Measurements from ENCODE around the gene GLTPD2. TPM values are rescaled to one million over a fixed set of nuclear protein-coding genes. Genes with fewer than 3 reads are reported as not detected.

Gene GLTPD2
- total RNA-seq, 6 experiments from 2014 or later, result 20.6 to 97.4 (median 60.9) TPM

DNA sequence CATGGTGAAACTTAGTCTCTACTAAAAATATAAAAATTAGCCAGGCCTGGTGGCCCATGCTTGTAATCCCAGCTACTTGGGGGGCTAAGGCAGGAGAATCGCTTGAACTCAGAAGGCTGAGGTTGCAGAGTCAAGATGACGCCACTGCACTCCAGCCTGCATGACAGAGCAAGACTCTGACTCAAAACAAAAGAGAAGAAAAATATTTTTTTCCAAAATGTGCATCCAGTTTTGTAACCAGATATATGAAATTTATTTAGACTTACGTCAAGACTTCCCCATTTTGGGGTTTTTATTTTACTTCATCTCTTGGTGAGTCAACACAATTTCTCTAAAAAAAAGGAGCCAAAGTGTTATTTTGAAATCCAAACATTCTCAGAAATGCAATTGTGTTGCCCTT is 22.6 kb upstream of the GLTPD2 start:
- 64% methylated on average over 3 of the region's 3 CpGs for WGBS (ENCODE audit: insufficient coverage, low coverage, low lambda C conversion rate, missing lambda C conversion rate)
- intact Hi-C loops (cut with DNase I), result no loop called here
- DNase-seq, result peak in 1 of 3 donors; percentile 37

DNA sequence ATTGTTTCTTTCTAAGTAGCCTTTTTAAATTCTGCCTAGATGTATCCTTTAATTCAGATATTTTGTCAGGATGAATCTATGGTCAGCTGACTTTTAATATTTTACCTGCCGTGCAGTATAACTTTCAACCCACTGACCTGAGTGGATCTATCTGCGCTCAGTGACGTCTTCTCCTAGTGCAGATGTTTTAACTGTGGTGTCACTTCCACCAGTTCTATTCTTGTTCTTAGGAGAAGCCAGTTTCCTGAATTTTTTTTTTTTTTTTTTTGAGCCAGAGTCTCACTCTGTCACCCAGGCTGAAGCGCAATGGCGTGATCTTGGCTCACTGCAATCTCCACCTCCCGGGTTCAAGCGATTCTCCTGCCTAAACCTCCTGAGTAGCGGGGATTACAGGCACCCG is 22.0 kb upstream of the GLTPD2 start:
- ATAC-seq, result peak in 3 of 4 donors; percentile 7 to 16 (median 8)
- Histone ChIP-seq H3K36me3 (no peaks in the 10 kb centered on the region), H3K9me3 (no peaks in the 10 kb centered on the region), H3K27ac (peak overlapping the region in 1 of 3 donors; percentile 28), H3K27me3 (no peaks in the 10 kb centered on the region), H3K4me1 (peaks cover 0 to 6% (median 0%) of the 10 kb centered on the region in 4 donors), H3K4me3 (no peak overlapping the region)
- TF ChIP-seq, protein P1, sequence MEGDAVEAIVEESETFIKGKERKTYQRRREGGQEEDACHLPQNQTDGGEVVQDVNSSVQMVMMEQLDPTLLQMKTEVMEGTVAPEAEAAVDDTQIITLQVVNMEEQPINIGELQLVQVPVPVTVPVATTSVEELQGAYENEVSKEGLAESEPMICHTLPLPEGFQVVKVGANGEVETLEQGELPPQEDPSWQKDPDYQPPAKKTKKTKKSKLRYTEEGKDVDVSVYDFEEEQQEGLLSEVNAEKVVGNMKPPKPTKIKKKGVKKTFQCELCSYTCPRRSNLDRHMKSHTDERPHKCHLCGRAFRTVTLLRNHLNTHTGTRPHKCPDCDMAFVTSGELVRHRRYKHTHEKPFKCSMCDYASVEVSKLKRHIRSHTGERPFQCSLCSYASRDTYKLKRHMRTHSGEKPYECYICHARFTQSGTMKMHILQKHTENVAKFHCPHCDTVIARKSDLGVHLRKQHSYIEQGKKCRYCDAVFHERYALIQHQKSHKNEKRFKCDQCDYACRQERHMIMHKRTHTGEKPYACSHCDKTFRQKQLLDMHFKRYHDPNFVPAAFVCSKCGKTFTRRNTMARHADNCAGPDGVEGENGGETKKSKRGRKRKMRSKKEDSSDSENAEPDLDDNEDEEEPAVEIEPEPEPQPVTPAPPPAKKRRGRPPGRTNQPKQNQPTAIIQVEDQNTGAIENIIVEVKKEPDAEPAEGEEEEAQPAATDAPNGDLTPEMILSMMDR (IDR thresholded peaks at IDR 0.05), result no peak
- TF ChIP-seq POLR2A (IDR thresholded peaks at IDR 0.05), result no peak
- 60% methylated on average over 6 of the region's 9 CpGs for WGBS (ENCODE audit: insufficient coverage, low coverage, low lambda C conversion rate, missing lambda C conversion rate)
- intact Hi-C loops (cut with DNase I), result no loop called here
- DNase-seq, result peak in 1 of 3 donors; percentile 15

More for the DNA sequence above, 22.6 kb upstream of the GLTPD2 start:
- peak; percentile 22 to 50 (median 27) for ATAC-seq
- peak overlapping the region in 2 of 3 donors; percentile 47 to 57 for H3K27ac ChIP-seq
- H3K36me3 ChIP-seq, result no peaks in the 10 kb centered on the region
- H3K4me1 ChIP-seq, result peaks cover 0 to 1% (median 0%) of the 10 kb centered on the region in 4 donors
- H3K9me3 ChIP-seq, result no peaks in the 10 kb centered on the region
- TF ChIP-seq, protein P1 (IDR thresholded peaks at IDR 0.05), result no peak
- TF ChIP-seq POLR2A (IDR thresholded peaks at IDR 0.05), result no peak
- H3K4me3 ChIP-seq, result no peak overlapping the region
- H3K27me3 ChIP-seq, result no peaks in the 10 kb centered on the region

DNA sequence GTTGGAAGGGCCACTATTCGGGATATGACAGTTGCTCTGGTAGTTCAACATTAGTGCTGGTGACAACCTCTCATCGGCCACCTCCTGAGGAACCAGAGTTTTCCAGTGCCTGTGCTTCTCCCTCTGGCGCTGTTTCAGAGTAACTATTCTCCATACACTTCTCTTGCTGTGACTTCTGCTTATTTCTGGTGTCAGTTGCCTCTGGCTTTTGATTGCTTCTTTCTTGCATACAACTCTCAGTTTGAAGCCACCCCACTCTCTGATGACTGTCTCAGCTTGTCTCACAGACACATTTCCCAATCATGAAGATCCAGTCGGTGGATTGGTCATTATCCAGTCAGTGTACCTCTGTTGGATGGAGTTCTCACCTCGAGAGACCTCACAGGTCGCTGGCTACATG is 20.5 kb upstream of the GLTPD2 start:
- DNase-seq (no peak), ATAC-seq (peak in 1 of 4 donors; percentile 8)
- no peak for TF ChIP-seq POLR2A (IDR thresholded peaks at IDR 0.05)
- TF ChIP-seq, protein P1 (IDR thresholded peaks at IDR 0.05), result no peak
- peaks cover 0 to 16% (median 0%) of the 10 kb centered on the region in 4 donors for H3K4me1 ChIP-seq
- intact Hi-C loops (cut with DNase I), result no loop called here
- H3K36me3 ChIP-seq, result no peaks in the 10 kb centered on the region
- no peaks in the 10 kb centered on the region for H3K9me3 ChIP-seq
- no peak overlapping the region for H3K4me3 ChIP-seq
- peak overlapping the region in 1 of 3 donors; percentile 8 for H3K27ac ChIP-seq
- 65% methylated on average over 4 of the region's 6 CpGs for WGBS (ENCODE audit: insufficient coverage, low coverage, low lambda C conversion rate, missing lambda C conversion rate)
- H3K27me3 ChIP-seq, result no peaks in the 10 kb centered on the region

DNA sequence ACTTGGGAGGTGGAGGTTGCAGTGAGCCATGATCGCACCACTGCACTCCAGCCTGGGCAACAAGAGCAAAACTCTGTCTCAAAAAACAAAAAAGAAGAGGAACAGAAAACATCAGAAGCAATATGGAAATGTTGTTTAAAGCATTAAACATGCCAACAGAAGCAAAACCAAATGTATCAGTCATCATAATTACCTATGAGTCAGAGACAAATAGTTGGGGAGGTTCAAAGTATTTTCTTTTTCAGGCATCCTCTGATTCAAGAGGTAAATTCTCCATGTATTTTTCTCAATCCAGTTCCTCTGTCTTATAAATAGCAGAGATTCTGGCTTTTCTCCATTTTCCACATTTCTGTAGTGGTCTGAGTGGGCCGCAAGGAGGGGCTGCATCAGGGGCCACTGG is 19.1 kb upstream of the GLTPD2 start:
- DNase-seq, result no peak
- no peak overlapping the region for H3K27ac ChIP-seq
- H3K4me3 ChIP-seq, result no peak overlapping the region
- ATAC-seq, result no peak
- no peak for TF ChIP-seq POLR2A (IDR thresholded peaks at IDR 0.05)
- TF ChIP-seq, protein P1 (IDR thresholded peaks at IDR 0.05), result no peak
- no peaks in the 10 kb centered on the region for H3K27me3 ChIP-seq
- peaks cover 0 to 16% (median 0%) of the 10 kb centered on the region in 4 donors for H3K4me1 ChIP-seq
- 86% methylated on average over 1 of the region's 2 CpGs for WGBS (ENCODE audit: insufficient coverage, low coverage, low lambda C conversion rate, missing lambda C conversion rate)
- intact Hi-C loops (cut with DNase I), result no loop called here
- H3K36me3 ChIP-seq, result no peaks in the 10 kb centered on the region
- no peaks in the 10 kb centered on the region for H3K9me3 ChIP-seq

Measured in right lobe of liver (tissue), 6 donors.